ENCODE measurements around the gene MBD3L3. TPM values are rescaled to one million over a fixed set of nuclear protein-coding genes. Genes with fewer than 3 reads are reported as not detected.

The MBD3L3 gene
- total and polyA plus RNA-seq, 2 experiments from 2014 or later = not detected

GRCh38 chr19:7069042-7069903, 10.8 kb upstream of the MBD3L3 start, which contains the start of gene ZNF557:
TSS of gene ZNF557 (plus strand) at chr19:7069703. CDS start at chr19:7075075, 5,372 bp downstream.
- peaks cover 13% of the 10 kb centered on the region for H3K27me3 Mint-ChIP-seq (ENCODE audit: insufficient read depth, low read depth, poor library complexity)
- H3K27ac Mint-ChIP-seq = peak within 1 kb of the TSS; percentile 97
- peak within 1 kb of the TSS; percentile 84 for H3K4me2 ChIP-seq
- H2AFZ ChIP-seq = peak within 1 kb of the TSS; percentile 99
- no peaks in the 10 kb centered on the region; the same call in 2 of the 3 replicates for H3K4me1 Mint-ChIP-seq
- H3K9me3 Mint-ChIP-seq = peaks cover 43% of the 10 kb centered on the region
- H3K4me3 Mint-ChIP-seq = peak within 1 kb of the TSS; percentile 93
- peaks cover 12% of the 10 kb centered on the region; the same call in 1 of the 2 replicates for H3K79me2 ChIP-seq (replicated peaks; ENCODE audit: insufficient read depth)
- peak within 1 kb of the TSS; percentile 88 for H3K27ac ChIP-seq (ENCODE audit: low read depth)
- ATAC-seq (peak; percentile 98), DNase-seq (ENCODE audit: low spot score) (peak; percentile 99)
- peaks cover 42% of the 10 kb centered on the region for H3K36me3 Mint-ChIP-seq (ENCODE audit: low read depth)
- H4K20me1 ChIP-seq (replicated peaks; ENCODE audit: insufficient read depth) = no peaks in the 10 kb centered on the region
- H3K4me1 ChIP-seq (ENCODE audit: insufficient read depth) = no peaks in the 10 kb centered on the region
- no peaks in the 10 kb centered on the region for H3K27me3 ChIP-seq (ENCODE audit: insufficient read depth)
- no peaks in the 10 kb centered on the region for H3F3A ChIP-seq (replicated peaks; ENCODE audit: low read depth)
- TF ChIP-seq REST (IDR thresholded peaks at IDR 0.05; ENCODE audit: unreplicated experiment) (no peak), ZNF331 (CRISPR knock-in tag; IDR thresholded peaks at IDR 0.05; ENCODE audit: low read depth) (no peak), ETS1 (IDR thresholded peaks at IDR 0.05) (peak; percentile 67), POLR2AphosphoS5 (IDR thresholded peaks at IDR 0.05; ENCODE audit: low read depth) (peak; percentile 83), ZNF114 (CRISPR knock-in tag; IDR thresholded peaks at IDR 0.05) (no peak), STAT1 (IDR thresholded peaks at IDR 0.05; ENCODE audit: unreplicated experiment) (no peak), ZNF462 (CRISPR knock-in tag; IDR thresholded peaks at IDR 0.05) (no peak)
- H3K4me3 ChIP-seq = peak within 1 kb of the TSS; percentile 98
- H3K9me2 ChIP-seq (ENCODE audit: insufficient read depth) = no peaks in the 10 kb centered on the region
- H3K36me3 ChIP-seq (ENCODE audit: insufficient read depth) = peaks cover 8% of the 10 kb centered on the region
